Right lobe of liver (tissue), 6 donors: ENCODE data around the gene CDH18. TPM values are rescaled to one million over a fixed set of nuclear protein-coding genes. Genes with fewer than 3 reads are reported as not detected.

Experiments used
- ATAC-seq, 4 donors: fragments of 200-7000 bp; cut with Tn5 transposase; one replicate each; pipeline ENCODE4 v1.9.1; 2020; ENCODE audit warnings: mild to moderate bottlenecking in 4 of 4, moderate library complexity in 4 of 4
- DNase-seq, 3 donors: peaks; one replicate each; pipeline ENCODE4 v3.0.0-alpha.2; 2020
- H3K27ac ChIP-seq, 3 donors: fragments of 200-600 bp; one replicate each; pipeline ENCODE4 v1.8.0; 2022
- H3K27me3 ChIP-seq, 2 donors: fragments of 200-600 bp; one replicate each; pipeline ENCODE4 v1.8.0; 2022
- H3K36me3 ChIP-seq, 4 donors: fragments of 200-600 bp; sonication (generic) in 1 of 4; one replicate each; pipeline versions ENCODE4 v1.5.1 to v1.8.0; 2017 to 2022; ENCODE audit warnings: control low read depth in 1 of 4
- H3K4me1 ChIP-seq, 4 donors: fragments of 200-600 bp; sonication (generic) in 1 of 4; one replicate each; pipeline versions ENCODE4 v1.5.1 to v1.8.0; 2017 to 2022; ENCODE audit warnings: control low read depth in 1 of 4
- H3K4me3 ChIP-seq, 3 donors: fragments of 200-600 bp; one replicate each; pipeline ENCODE4 v1.8.0; 2022
- H3K9me3 ChIP-seq, 4 donors: fragments of 200-600 bp; sonication (generic) in 1 of 4; one replicate each; pipeline versions ENCODE4 v1.5.1 to v1.8.0; 2017 to 2022; ENCODE audit warnings: control low read depth in 1 of 4
- POLR2A ChIP-seq: fragments of 450-650 bp; IDR thresholded peaks from one replicate; pipeline ENCODE4 v1.6.1; 2017; ENCODE audit warnings: antibody characterized with exemption, mild to moderate bottlenecking
- WGBS: methylation state at CpG from one replicate; pipeline ENCODE4 v1.1.6; 2018; ENCODE audit warnings: low coverage, low lambda C conversion rate; ENCODE audit not compliant: insufficient coverage; ENCODE audit errors: missing lambda C conversion rate; 5-methylcytosine and 5-hydroxymethylcytosine counted together
- intact Hi-C, 2 donors: fragments of 100-400 bp; cut with DNase I; formaldehyde crosslinking; loops; one replicate each; pipeline versions ENCODE4 v1.11.2 to v1.14.1; 2022
- total RNA-seq, 6 experiments: library from RNA; depleted of rRNA in 2 of 6; stranded (reverse); fragments of >200 nt in 2 of 6; fragmentation: NEBNext Ultra II Directional in 3 of 6; extraction: Animal tissue kit (Norgen Biotek cat#: 25700) in 3 of 6; gene quantifications; one replicate each; pipeline versions ENCODE4 v1.1.0 to v1.2.4, GENCODE V29; 2016 to 2023
- TF ChIP-seq, protein P1 (sequence below), 4 donors: fragments of 200-600 bp in 3 of 4; fragments of 450-650 bp in 1 of 4; IDR thresholded peaks; one replicate each; pipeline versions ENCODE4 v1.5.1 to v1.8.0; 2016 to 2022; ENCODE audit warnings: antibody characterized with exemption in 4 of 4, mild to moderate bottlenecking in 2 of 4
- donor health status: DM: no; HTN: yes; CAD: no.
- donor health status: DM: no; HTN: no; CAD: no.
- donor health status: DM: no; HTN: no; CAD: no.
- donor health status: DM: no; HTN: yes; CAD: no.
- donor health status: DM: no; HTN: yes; CAD: no.

The CDH18 gene
- total RNA-seq, 6 experiments from 2014 or later: not detected

GRCh38 chr5:19771174-19771835 lies 216.7 kb downstream of the CDH18 start:
- no peaks in the 10 kb centered on the region for H3K27me3 ChIP-seq
- no peaks in the 10 kb centered on the region for H3K36me3 ChIP-seq
- ATAC-seq: no peak
- intact Hi-C loops: no loop called here
- no peak overlapping the region for H3K27ac ChIP-seq
- no peaks in the 10 kb centered on the region for H3K4me1 ChIP-seq
- H3K4me3 ChIP-seq: no peak overlapping the region
- TF ChIP-seq, protein P1, sequence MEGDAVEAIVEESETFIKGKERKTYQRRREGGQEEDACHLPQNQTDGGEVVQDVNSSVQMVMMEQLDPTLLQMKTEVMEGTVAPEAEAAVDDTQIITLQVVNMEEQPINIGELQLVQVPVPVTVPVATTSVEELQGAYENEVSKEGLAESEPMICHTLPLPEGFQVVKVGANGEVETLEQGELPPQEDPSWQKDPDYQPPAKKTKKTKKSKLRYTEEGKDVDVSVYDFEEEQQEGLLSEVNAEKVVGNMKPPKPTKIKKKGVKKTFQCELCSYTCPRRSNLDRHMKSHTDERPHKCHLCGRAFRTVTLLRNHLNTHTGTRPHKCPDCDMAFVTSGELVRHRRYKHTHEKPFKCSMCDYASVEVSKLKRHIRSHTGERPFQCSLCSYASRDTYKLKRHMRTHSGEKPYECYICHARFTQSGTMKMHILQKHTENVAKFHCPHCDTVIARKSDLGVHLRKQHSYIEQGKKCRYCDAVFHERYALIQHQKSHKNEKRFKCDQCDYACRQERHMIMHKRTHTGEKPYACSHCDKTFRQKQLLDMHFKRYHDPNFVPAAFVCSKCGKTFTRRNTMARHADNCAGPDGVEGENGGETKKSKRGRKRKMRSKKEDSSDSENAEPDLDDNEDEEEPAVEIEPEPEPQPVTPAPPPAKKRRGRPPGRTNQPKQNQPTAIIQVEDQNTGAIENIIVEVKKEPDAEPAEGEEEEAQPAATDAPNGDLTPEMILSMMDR (IDR thresholded peaks at IDR 0.05): no peak
- TF ChIP-seq POLR2A: no peak
- WGBS: 25% methylated on average over 6 of the region's 6 CpGs
- no peak for DNase-seq
- peaks cover 0 to 6% (median 0%) of the 10 kb centered on the region in 4 donors for H3K9me3 ChIP-seq

DNA sequence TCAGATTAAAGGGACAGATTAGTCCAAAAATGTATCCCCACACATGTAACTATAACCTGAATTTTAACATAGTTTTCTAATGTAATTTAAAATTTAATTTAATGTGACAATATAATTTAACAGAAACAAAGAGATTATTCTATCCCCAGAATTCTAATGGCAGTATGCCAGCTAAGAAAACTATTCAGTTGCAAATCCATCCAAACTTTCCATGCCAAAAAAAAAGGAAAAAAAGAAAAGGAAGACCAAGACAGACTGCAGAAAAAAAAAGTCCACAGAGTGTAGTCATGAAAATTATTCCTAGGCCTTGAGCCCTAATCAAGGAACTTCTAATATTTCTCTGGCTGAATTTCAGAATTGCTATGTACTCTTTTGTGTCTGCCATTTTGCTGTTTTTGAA lies 217.6 kb downstream of the CDH18 start:
- DNase-seq (no peak), ATAC-seq (no peak)
- Histone ChIP-seq H3K36me3 (no peaks in the 10 kb centered on the region), H3K9me3 (peaks cover 0 to 6% (median 0%) of the 10 kb centered on the region in 4 donors), H3K4me3 (no peak overlapping the region), H3K4me1 (no peaks in the 10 kb centered on the region), H3K27ac (no peak overlapping the region), H3K27me3 (no peaks in the 10 kb centered on the region)
- intact Hi-C loops: no loop called here
- TF ChIP-seq, protein P1 (IDR thresholded peaks at IDR 0.05): no peak
- TF ChIP-seq POLR2A: no peak

DNA sequence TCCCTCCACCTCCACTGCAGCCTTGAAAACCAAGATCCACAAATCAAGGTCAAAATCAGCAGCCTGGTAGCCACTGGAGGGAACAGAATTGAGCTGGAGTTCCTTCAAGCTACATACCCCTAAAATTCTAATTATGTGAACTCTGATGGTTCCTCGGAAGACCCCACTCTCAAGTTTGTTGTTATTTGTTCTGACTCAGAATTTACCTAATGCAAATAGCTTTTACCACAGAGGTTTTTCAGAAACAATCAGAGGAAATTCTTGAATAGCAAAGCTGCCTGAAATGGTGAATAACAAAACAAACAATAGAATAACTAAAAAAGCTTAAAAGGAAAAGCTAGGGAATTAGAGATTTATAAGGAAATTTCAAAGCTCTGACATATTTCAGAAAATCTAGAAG lies 220.0 kb downstream of the CDH18 start:
- no peaks in the 10 kb centered on the region for H3K27me3 ChIP-seq
- ATAC-seq (no peak), DNase-seq (no peak)
- 6% methylated on average over 1 of the region's 1 CpG for WGBS
- no peaks in the 10 kb centered on the region for H3K36me3 ChIP-seq
- no peak overlapping the region for H3K4me3 ChIP-seq
- H3K9me3 ChIP-seq: peaks cover 0 to 6% (median 0%) of the 10 kb centered on the region in 4 donors
- no peak overlapping the region for H3K27ac ChIP-seq
- no peak for TF ChIP-seq POLR2A
- TF ChIP-seq, protein P1 (IDR thresholded peaks at IDR 0.05): no peak
- H3K4me1 ChIP-seq: no peaks in the 10 kb centered on the region
- intact Hi-C loops: no loop called here

DNA sequence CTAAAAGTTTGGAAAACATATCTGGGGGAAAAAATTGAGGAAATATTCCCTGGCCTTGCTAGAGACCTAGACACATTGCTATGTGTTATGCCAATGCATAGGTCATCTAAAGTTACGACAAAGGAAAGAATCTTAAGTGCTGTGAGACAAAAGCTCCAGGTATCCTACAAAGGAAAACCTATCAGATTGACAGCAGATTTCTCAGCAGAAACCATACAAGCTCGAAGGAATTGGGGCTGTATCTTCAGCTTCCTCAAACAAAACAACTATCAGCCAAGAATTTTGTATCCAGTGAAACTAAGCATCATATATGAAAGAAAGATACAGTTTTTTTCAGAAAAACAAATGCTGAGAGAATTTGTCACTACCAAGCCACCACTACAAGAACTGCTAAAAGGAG lies 234.4 kb downstream of the CDH18 start:
- Histone ChIP-seq H3K9me3 (no peaks in the 10 kb centered on the region), H3K27ac (no peak overlapping the region), H3K4me1 (no peaks in the 10 kb centered on the region), H3K4me3 (no peak overlapping the region), H3K36me3 (no peaks in the 10 kb centered on the region), H3K27me3 (peaks cover 0 to 4% of the 10 kb centered on the region in 2 donors)
- ATAC-seq (no peak), DNase-seq (no peak)
- no peak for TF ChIP-seq POLR2A
- TF ChIP-seq, protein P1 (IDR thresholded peaks at IDR 0.05): no peak
- intact Hi-C loops: no loop called here
- WGBS: 54% methylated on average over 2 of the region's 2 CpGs

- no peak for ATAC-seq
- Histone ChIP-seq H3K4me3 (no peak overlapping the region), H3K27ac (no peak overlapping the region), H3K9me3 (no peaks in the 10 kb centered on the region), H3K4me1 (no peaks in the 10 kb centered on the region), H3K36me3 (no peaks in the 10 kb centered on the region), H3K27me3 (peaks cover 0 to 4% of the 10 kb centered on the region in 2 donors)
- TF ChIP-seq, protein P1 (IDR thresholded peaks at IDR 0.05): no peak
- TF ChIP-seq POLR2A: no peak
- no peak for DNase-seq
- intact Hi-C loops: no loop called here
Observed at GRCh38 chr5:19751326-19751725, 236.7 kb downstream of the CDH18 start.
